ENCODE measurements around the gene NDUFA12.

The NDUFA12 gene

DNA sequence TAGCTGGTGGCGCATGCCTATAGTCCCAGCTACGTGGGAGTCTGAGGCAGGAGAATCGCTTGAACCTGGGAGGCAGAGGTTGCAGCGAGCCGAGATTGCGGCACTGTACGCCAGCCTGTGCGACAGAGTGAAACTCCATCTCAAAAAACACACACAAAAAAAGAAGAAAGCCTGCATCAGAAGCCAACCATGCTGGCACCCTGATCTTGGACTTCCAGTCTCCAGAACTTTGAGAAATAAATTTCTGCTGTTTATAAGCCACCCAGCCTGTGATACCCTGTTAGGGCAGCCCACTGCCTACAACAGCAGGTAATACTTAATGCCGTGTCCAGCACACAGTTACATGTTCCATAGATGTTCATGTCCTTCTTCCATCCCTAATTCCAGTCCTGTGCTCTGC is 62.7 kb downstream of the NDUFA12 start:
- no peak for DNase-seq (ENCODE audit: low spot score)

- no peak for DNase-seq (ENCODE audit: low spot score)
Observed at GRCh38 chr12:94938583-94938982, 64.9 kb downstream of the NDUFA12 start.

DNA sequence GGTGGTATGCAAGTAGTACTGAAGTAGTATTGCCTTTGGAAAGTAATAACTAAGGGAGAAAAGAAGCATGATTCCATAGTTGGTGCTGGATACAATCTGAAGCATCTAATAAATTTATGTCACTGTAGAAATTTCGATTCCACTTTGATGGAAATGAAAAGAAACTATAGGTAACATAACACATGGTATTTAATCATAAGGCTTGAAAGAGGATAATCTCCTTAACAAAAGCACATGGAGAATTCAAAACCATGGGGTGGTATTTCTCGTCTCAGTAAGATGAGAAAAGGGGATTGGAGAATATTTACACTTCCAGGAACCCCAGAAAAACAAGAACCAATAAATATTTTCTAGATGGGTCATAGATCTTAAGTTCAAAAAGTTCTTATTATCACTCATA is 72.7 kb downstream of the NDUFA12 start:
- DNase-seq (ENCODE audit: low spot score): no peak

GRCh38 chr12:94930216-94930654 is 73.3 kb downstream of the NDUFA12 start:
- DNase-seq (ENCODE audit: low spot score): no peak

DNA sequence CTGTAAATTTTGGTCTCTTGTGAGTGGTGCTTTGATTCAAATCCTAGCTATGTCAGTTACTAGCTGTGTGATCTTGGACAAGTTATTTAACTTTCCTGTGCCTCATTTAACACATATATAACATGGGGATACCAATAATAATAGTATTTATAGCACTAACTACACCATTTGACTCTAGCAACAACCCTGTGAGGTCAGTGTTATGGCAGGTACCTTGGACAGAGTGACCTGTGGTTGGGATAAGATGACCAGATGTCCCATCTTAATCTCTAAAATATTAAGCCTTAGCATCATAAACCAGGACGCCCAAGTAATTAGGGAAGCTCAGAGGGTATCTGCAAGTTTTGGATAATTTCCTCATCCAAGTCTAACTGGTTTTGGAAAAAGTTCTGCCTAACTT is 73.7 kb downstream of the NDUFA12 start:
- DNase-seq (ENCODE audit: low spot score): no peak

DNA sequence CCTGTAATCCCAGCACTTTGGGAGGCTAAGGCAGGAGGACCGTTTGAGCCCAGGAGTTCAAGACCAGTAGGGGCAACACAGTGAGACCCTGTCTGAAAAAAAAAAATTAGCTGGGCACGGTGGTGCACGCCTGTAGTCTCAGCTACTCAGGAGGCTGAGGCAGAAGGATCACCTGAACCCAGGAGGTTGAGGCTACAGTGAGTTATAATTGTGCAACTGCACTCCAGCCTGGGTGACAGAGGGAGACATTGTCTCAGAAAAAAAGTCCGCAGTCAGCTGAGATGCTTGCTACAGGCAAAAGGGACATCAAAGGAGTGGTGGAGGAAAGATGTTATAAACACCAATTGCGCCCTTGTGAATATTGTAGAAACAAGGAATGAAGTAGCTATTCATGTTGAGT is 77.8 kb downstream of the NDUFA12 start:
- no peak for DNase-seq (ENCODE audit: low spot score)

GRCh38 chr12:94925206-94925605 is 78.3 kb downstream of the NDUFA12 start:
- no peak for DNase-seq (ENCODE audit: low spot score)

DNA sequence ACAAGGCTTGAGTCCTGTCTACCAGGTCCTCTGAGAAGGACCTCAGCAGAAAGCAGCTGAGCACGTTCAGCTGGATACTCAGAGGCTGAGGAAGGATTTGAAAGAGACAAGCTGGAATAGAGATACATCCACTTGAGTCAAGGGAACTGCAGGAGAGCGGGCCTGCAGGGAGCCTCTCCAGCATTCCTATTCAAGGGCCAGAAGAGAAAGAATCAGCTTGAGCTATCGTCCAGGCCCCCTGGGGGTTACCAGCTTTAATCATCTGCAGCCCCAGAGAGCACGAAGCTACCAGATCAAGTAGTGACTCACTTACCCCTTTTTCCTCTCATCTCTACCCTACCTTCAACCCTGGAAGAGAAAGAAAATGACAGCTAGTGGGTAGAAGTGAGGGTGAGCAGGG is 80.9 kb downstream of the NDUFA12 start:
- DNase-seq (ENCODE audit: low spot score): no peak
